Lung microvascular endothelial cell (primary cell): Measurements from ENCODE around the gene FRMD3. TPM values are rescaled to one million over a fixed set of nuclear protein-coding genes. Genes with fewer than 3 reads are reported as not detected.
A peak's percentile ranks its signal among the peaks of the same experiment; 100 is the strongest.

ENCODE experiments used
- DNase-seq, 2 donors: peaks; one replicate each; pipeline versions ENCODE4 v3.0.0 to v3.0.0-alpha.2; 2010; ENCODE audit warnings: low read depth in 2 of 2
- total RNA-seq: library from RNA; depleted of rRNA; stranded (reverse); fragments of >200 nt; gene quantifications from 2 replicates; pipeline ENCODE4 v1.2.1, GENCODE V29; 2014

FRMD3 gene
- total RNA-seq, 1 donor from 2014 or later = 2.4 TPM

DNA sequence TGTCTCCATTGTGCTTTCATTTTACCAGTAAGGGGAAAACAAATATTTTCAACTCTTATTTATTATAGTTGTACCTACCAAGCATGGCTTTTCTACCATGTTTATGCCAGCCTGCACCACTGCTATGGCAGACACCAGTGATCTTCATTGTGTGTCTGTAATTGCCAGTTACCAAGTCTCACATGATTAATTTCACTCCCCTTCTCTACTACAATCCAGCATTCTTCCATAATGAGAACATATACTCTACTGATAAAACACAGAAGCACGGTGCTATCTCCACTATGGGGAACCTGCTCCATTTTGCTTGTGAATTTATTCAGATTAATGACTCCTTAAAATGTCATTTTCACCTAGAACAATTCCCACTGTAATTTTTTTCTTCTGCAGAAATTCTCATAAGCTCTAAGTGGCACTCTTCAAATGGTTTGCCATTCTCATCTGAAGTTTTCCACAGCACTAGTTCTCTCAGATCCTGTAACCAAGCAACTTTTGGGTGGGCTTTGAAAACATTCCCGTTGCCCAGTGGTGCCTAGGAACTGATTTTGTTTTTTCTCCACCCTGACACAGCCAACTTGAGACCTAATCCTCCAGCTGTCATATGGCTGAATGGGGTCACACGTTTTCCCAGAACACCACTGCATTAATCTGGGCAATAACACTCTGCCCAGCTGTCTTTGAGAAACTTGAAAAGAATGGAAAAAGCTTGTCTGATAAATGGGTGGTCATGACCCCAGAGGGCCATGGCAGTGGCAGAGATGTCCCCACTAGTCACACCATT lies 252.6 kb downstream of the FRMD3 start:
- DNase-seq = no peak

DNA sequence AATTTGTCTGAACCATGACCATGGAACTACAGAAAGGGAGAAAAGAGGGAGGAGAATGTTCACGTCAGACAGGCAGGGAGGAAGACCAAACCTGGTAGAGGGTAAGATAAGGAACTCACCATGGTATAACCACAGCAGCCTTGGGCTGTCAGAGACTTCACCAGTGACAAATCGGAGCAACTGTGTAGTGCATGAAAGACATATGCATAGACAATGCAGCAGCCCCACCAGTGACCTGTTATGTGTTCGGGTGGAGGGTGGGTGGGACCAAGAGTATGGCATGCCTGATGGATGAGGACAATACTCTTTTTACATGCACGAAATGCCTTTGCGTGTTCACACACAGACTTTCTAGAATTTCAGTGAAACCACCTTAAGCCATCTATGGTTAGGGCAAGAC lies 253.5 kb downstream of the FRMD3 start:
- no peak for DNase-seq

DNA sequence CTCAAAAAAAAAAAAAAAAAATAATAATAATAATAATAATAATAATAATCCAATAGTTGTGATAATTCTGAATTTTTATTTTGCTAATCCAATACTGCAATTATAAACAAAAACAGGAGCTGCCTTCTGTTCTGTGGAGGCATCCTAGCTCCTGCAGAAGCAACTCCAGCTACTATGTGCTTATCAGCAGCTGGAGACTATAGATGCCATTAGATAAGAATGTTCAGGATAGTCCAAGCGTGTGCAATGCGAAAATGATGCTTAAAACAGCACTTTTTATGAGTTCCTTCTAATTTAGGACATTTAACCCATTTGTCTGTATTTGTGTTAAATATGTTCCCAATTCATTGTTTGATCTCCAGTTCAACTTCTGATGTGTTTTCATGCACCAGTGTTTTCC lies 254.7 kb downstream of the FRMD3 start:
- no peak for DNase-seq

DNA sequence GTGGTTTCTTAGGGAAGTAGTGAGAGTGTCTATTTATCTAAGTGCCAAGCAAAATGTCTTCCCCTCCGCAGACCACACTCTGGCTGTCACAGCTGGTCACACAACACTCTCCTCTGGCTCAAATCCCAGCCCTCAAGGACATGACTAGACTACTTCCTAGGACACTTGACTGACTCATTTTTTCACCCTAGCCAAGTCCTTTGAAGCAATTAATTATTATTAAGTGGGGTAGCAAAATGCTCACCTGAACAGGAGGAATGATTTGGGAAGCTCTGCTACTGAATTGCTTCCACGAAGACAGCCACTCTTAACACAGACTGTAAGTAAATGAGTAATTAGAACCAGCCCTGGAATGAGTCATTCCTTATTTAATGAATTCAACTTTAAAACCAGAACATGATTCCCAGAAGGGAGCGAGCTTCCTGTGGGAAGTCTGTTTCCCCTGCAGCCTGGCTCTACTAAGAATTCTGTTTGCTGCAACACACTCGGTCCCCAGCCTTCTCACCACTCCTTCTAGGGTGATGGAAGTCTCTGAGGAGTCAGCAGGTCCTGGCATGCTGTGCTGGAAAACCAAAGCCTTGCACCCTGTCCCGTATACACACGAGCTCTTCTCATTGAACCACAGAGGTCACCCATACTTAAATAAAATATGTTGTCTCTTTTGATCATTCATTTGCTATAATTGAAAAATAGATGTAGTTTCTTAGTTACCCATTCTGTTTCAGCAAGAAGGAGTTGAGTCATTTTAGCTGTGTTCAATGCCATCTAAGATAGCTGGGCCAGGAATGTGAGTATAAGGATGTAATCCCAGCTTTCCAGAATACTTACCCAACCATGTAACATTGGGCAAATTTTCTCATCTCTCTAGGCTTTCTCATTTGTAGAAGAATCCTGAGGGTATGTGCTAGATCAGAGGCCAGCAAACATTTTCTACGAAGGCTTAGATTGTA lies 256.6 kb downstream of the FRMD3 start:
- peak in 1 of 2 donors; percentile 76 for DNase-seq

DNA sequence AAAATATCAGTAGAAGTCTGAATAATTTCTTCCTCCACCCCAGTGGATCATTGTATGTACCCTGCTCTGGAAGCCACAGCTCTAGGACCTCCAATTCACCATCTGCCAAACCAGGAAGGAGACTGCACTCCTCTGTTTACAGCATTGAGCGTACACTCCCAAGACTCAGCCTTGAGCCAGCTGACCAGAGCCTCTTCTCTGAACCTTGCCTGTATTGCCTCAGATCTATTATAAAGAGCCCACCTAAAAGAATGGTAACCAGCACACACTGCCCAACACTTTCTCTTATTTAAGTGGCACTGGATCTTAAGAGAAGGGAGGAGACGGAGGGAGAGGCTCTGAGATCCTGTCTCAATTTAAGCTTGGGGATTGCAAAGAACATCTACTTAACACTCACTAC lies 257.4 kb downstream of the FRMD3 start:
- DNase-seq = peak in 1 of 2 donors; percentile 36

DNA sequence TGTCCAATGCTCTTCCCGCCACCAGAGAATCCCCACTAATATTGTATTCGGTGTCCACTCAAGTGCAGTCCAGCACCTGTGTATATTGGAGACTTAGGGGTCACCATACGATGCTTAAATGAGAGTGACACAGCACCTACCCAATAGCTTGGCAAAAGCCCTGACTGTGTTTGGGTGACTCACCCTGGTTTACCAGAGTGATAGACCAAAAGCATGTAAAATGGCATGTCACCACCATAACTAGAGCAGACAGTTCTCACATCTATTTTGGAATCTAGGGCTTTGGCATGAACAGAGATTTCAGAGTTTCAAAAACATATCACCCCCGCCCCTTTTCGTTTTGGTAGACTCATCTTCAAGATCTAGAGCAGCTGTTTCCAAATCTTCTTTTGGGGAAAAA lies 257.9 kb downstream of the FRMD3 start:
- peak in 1 of 2 donors; percentile 30 for DNase-seq

DNA sequence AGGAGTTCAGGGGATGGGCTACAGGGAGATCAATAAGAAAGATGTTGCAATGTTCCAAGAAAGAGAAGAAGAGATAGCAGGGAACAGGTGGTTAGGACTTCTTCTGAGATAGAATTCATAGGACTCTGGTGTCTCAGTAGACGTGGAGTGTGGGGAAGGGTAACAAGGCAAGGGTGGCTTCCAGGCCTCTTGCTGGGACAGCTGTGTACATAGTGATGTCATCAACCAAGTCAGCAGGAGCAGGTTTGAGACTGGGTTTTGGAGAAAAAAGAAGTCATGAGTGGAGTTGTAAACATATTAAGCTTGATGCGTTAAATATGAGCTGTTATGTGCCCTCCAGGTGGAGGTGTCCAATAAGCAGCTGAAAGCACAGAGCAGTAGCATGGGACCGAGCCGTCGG lies 263.4 kb downstream of the FRMD3 start:
- DNase-seq = no peak

DNA sequence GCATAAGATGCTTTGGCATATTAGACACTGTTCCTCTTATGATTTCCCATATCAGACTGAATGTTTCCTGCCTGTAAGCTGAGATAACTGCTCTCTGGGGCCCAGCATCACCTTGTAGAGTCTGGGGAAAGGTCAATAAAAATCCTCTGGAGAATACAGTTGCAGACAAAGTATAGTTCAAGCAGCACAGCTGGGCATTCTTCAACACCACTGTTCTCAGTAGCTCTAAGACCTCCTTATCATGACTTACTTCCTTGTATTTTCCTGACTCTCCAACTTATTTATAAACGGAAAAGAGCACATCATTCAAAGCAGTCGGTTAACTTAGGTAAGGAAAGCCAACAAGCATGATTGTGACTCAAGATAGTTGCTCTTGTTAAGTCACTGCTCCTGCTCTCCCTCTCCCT lies 266.5 kb downstream of the FRMD3 start:
- peak; percentile 11 to 75 for DNase-seq

DNA sequence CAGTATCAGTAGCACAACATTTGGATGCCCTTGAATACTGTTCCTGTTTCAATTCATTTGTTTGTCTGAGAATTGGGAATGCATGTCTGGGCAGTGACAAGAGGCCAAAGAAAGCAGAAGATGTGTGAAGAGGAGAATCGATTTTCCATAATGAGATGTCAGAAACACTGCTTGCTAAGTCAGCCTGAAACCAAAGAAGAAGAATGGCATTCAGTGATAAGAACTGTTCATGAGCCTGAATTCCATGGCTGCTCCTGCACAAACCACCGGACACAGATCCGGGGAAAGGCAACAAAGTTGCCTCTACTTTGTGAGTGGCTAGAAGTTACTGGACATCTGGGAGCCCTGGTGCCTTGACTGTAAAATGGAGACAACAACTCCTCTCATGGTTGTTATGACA lies 268.1 kb downstream of the FRMD3 start:
- DNase-seq = no peak

DNA sequence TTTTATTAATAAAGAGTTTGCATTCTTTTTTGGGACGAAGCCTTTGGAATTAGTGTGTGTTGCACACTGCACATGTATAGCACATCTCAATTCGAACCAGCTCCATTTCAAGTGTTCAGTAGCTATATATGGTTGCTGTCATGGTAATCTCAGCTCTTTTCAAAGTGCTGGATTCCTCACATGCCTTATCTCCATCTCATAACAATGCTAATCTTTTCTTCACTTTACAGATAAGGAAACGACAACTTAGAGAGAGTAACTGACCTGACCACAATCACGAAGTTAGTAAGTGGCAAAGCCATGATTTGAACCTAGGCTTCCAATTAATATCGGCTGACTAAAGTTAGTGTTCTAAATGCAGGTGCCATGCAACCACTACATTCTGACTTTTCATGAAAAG lies 270.5 kb downstream of the FRMD3 start:
- DNase-seq = no peak

DNA sequence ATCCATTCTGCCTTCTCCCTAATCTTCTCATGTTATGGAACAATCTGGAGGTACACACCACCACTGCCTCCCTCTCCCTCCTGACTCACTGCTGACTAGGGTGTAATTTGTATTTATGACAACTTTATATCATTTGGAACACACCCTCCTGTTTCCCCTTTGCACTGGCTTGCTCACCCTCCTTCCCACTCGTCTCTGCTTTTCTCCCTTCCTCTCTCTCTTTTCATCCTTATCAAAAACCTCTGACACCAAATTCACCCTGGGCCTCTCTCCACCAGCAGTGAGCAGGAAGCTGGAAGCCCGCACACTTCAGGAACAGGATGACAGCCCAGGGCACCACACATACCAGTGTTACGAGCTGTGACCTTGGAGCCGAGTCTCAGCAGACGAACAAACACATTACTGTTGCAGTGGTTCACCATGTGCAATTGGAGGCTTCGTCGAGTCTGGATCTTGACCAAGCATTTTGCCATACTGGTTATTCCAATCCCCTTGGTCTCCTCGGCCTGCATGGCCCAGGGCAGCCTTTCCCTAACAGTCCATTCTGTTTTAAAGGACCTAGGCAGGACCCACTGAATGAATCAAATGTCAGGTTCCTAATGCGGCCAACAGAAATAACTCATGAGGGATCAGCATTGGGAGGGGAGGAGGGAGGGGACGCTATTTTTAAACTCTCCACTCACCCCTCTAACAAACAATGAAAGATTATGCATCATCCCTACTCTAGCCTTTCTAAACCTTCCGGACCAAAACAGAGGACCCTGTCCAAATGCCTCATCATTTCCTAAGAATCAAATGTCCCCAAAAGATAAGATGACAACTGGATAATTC lies 271.3 kb downstream of the FRMD3 start:
- DNase-seq = peak; percentile 57 to 66

DNA sequence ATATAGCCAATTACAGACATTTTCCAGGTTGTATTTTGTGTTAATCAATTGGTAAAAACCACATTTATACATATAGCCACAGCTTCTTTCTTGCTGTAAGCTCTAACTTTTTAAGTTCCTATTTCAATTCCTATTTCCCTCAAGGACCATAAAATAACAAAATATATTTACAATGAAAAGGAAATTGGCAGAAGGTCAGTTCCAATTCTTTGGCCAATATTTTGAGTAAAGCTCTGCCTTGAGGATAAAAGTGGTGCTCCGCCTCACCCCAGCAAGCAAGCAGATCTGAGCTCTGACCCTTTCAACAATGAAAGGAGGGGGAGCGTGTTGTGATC lies 271.9 kb downstream of the FRMD3 start:
- DNase-seq = no peak

DNA sequence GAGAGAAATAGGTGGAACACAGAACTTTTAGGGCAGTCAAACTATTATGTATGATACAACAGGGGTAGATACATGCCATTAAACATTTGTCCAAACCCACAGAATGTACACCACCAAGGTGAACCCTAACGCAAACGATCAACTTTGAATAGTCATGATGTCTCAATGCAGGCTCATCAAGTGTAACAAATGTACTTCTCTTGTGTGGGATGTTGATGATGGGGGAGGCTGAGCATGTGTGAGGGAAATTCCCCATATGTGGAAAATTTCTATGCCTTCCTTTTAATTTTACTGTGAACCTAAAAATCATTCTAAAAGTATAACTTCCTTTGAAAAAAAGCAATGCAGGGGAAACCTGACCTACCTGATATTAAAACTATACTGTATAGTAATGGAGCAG lies 273.9 kb downstream of the FRMD3 start:
- DNase-seq = no peak

DNA sequence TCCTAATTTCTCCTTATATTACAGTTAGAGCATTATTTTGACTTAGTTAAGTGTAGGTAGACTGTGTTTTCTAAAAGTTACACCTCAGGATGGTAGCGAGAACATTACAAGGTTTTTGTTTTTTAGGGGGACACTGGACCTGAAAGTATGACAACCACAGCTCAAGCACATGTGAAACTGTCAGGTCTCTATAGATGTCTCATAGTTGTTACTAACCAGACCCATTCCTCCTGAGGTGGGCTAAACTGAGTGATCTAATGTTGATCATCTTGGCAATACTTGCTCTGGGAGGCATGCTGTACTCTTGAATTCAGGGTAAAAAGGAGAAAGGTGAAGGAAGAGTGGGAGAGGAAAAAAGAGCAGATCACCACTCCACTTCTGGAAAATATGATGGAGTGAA lies 278.6 kb downstream of the FRMD3 start:
- no peak for DNase-seq

DNA sequence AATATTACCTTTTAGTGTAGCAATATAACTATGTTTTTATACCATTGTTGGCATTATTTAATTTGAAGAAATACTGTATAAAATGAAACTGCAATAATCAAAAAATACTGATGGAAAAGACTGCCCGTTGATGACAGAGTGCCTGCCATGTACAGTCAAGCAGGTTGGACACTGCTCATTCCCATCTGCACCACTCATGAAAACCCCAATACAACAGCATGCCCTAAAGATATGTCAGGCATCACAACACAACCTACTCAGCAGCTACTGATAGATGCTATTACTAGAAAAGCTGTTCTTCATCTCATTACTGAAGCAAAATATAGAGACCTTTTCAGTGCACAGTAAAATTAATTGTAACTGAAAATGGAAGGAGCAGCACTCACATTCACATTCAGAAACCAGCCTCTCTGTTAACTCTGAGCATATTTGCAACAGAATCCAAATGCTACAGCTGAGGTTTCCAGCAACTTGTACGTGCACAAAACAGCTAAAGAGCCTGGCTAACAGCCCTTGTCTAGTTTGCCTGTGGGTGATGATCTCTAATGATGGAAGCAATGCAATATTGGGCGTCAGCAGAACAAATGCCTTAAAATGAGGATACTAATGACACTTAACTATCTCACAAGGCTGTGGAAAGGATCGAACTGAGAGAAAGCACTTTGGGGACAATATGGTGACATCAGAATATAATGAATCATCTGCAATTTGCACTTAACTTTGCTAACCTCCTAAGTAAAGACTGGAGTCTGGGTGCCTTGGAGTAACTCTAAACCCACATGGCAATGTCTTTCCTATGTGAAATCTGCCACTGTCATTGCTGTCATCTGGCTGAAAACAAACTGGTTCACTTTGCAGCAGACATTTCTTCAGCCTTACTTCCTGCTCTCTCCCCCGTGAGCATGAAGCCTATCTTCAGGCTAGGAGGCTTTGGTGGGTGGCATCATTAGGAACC lies 280.0 kb downstream of the FRMD3 start:
- DNase-seq = no peak

DNA sequence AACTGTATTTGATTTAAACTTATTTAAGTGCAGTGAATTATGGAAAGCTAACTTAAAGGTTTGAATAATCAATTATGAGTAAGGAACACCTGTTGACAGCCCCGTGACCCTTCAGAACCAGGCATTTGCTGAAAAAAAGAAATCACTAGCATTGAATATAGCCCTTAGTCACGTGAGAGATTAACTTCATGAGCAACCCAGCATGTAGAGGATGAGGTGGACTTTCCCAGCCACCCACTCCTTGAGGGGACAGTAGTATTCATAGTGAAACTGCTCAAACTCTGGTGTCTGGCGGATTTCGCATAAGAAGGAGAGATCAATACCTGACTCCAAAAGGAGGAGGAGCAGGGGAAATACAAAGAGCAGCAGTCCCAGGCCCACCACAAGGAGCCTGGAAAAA lies 290.5 kb downstream of the FRMD3 start:
- DNase-seq = no peak

DNA sequence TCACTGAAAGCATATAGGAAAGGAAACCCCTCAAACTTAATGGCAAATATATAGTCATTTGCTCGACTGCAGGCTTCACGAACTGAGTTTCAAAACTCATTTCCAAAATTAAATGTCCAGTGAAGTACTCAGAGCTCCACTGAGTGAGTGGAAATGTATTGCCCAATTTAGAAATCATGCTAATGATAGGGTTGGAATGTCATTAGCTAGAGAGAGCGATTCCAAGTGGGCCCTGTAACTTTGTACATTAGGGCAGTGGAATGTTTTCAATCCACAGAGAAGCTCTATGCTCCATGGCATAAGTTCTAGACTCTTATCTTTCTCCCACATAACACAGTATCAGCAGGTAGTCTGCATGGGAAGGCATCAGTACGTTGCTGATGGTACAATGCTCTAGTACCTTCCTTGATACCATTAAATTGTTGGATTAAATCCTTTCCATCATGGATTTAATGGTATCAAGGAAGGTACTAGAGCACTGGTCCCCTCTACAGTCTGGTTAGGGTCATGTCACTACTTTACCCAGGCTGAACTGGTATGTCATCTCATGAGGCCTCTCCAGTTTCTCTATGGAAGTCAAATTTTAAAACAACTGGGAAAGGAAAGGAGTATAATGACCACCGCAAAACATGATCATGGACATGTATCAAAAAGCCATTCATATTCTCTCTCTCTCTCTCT lies 292.1 kb downstream of the FRMD3 start:
- no peak for DNase-seq

DNA sequence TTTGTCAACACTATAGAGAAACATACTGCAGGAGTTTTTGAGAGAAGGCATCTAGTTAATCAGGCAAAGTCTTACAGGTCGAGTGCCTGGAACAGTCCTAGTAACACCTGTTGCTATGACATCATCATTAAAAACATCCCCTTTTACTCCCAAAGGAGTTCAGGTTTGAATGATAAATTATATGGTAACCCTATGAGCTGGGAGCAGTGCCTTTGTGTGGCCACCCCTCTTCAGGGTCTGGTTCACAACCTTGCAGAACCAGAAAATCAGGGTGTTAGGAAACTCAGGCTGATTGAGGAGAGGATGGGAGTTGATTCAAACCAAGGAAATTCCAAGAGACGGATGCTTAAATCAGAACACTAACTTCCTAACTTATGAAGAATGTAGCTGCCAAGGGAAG lies 296.1 kb downstream of the FRMD3 start:
- no peak for DNase-seq

DNA sequence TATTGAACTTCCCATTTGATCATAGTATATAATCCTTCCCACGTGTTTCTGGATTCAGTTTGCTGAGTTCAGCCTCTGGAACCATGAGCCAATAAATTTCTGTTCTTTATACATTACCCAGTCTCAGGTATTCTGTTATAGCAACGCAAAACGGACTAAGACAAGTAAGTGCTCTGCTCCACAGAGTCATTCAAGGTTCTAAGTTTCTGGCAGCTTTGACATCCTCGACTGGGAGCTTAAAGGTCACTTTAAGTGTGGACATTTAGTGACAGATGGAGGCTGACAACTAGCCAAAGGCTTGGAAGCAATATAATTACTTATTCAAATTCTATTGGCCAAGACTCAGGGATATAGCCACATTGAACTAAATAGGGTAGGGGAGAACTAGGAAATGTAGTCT lies 297.5 kb downstream of the FRMD3 start:
- DNase-seq = no peak

DNA sequence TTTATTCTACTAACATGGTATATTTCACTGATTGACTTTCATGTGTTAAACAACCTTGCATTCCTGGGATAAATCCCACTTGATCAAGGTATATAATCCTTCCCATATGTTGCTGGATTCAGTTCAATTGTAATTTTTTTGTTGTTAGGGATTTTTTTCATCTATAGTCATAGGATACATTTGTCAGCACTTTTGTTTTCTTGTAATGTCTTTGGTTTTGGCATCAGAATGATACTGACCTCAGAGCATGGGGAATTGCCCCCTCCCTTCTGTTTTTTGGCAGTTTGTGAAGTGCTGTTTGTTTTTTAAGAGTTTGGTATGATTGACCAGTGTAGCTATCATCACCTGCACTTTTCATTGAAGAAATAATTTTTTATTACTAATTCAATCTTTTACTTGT lies 298.5 kb downstream of the FRMD3 start:
- DNase-seq = no peak
